Right lung (tissue), 10 donors: Measurements from ENCODE around the gene CFAP47. TPM values are rescaled to one million over a fixed set of nuclear protein-coding genes. Genes with fewer than 3 reads are reported as not detected.
A peak's percentile ranks its signal among the peaks of the same experiment; 100 is the strongest.
"Not testable (repeated sequence)": the region's sequence is repeated elsewhere in the genome, so short reads cannot be mapped to it uniquely, and the experiment has no call there.

Experiments
- DNase-seq, 2 donors: peaks; one replicate each; pipeline ENCODE4 v3.0.0-alpha.2; 2013
- long read RNA-seq, 8 donors: transcript quantifications; one replicate each; lab custom pipeline, GENCODE V29; 2026
- polyA plus RNA-seq, 5 donors: library from polyadenylated mRNA; unstranded; fragments of 120-200 nt; gene quantifications; one replicate each; pipeline versions ENCODE4 v1.2.1 to v1.2.3, GENCODE V29; 2013; ENCODE audit warnings: inconsistent platforms in 1 of 5, low replicate concordance in 1 of 5; ENCODE audit not compliant: insufficient read length in 5 of 5, insufficient read depth in 1 of 5

CFAP47 gene
- 1 to 10 TPM in 4 of 5 donors, under 1 TPM in 1; 0.84 to 4.8 (median 3.0) TPM for polyA plus RNA-seq
- long read RNA-seq, donor 1 = 0 reads
- long read RNA-seq, donor 2 = 0 reads
- long read RNA-seq, donor 3 = 0 reads
- long read RNA-seq, donor 4 = 0 reads
- long read RNA-seq, donor 5 = 0 reads
- long read RNA-seq, donor 6 = 0 reads
- long read RNA-seq, donor 7 = 0 reads
- long read RNA-seq, donor 8 = 0 reads

- peak; percentile 30 to 45 for DNase-seq
Observed at GRCh38 chrX:35919536-35920309, at the start of gene CFAP47. TSS of gene CFAP47 (plus strand) at chrX:35919734. CDS start at chrX:35919800, 66 bp downstream.

- peak; percentile 47 to 54 for DNase-seq
Observed at GRCh38 chrX:35880601-35881000, 38.9 kb upstream of the CFAP47 start.

GRCh38 chrX:35886135-35886534, 33.4 kb upstream of the CFAP47 start:
- DNase-seq = no peak

DNA sequence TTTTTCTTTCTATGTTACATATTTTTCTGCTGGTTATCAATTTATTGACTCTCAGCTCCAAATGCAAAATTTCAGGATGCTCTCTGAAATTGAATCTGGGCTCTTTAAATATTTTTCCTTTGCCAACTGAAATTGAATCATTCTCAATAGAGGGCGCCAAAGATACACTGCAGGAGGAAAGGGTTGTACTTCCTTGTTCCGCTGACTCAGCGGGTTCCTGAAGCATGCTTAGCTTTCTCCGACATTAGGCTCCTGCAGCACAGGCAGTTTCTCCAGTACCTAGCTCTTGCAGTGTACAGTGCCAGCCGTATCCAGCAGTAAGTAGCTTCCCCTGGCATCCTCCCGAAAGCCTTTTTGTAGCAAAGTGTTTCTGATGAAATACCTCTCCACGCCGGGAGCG, 28.8 kb upstream of the CFAP47 start:
- DNase-seq = peak in 1 of 2 donors; percentile 6

DNA sequence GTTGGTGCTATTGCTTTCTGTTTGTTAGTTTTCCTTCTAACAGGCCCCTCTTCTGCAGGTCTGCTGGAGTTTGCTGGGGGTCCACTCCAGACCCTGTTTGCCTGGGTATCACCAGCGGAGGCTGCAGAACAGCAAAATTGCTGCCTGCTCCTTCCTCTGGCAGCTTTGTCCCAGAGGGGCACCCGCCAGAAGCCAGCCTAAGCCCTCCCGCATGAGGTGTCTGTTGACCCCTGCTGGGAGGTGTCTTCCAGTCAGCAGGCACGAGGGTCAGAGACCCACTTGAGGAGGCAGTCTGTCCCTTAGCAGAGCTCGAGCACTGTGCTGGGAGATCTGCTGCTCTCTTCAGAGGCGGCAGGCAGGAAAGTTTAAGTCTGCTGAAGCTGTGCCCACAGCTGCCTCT, 67.3 kb downstream of the CFAP47 start:
- not testable (repeated sequence) for DNase-seq

- DNase-seq = no peak
Observed at GRCh38 chrX:36007207-36007606, 87.7 kb downstream of the CFAP47 start.

- DNase-seq = no peak
Observed at GRCh38 chrX:36019125-36019524, 99.6 kb downstream of the CFAP47 start.

- no peak for DNase-seq
Observed at GRCh38 chrX:36035550-36035949, 116.0 kb downstream of the CFAP47 start.

GRCh38 chrX:36062778-36063177, 143.2 kb downstream of the CFAP47 start:
- no peak for DNase-seq

GRCh38 chrX:36071061-36071460, 151.5 kb downstream of the CFAP47 start:
- no peak for DNase-seq

GRCh38 chrX:36075009-36075408, 155.5 kb downstream of the CFAP47 start:
- not testable (repeated sequence) for DNase-seq

DNA sequence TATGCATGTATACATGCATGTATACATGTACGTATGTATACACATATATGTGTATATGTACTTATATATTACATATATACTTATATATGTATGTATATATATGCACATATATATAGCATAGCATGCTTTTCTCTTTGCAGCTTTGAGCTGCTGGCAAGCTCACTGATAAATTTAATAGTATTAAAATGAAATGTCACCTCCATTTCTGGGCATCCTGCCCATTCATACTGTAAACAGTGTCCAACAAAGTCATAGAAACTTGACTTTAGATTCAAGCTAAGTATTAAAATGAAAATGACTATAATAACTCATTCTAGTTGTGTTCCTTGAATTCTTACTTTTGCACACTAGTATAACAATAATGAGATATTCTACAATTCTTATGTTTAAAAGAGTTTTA, 163.7 kb downstream of the CFAP47 start:
- DNase-seq = peak; percentile 4 to 9

GRCh38 chrX:36087366-36087765, 167.8 kb downstream of the CFAP47 start:
- no peak for DNase-seq

DNA sequence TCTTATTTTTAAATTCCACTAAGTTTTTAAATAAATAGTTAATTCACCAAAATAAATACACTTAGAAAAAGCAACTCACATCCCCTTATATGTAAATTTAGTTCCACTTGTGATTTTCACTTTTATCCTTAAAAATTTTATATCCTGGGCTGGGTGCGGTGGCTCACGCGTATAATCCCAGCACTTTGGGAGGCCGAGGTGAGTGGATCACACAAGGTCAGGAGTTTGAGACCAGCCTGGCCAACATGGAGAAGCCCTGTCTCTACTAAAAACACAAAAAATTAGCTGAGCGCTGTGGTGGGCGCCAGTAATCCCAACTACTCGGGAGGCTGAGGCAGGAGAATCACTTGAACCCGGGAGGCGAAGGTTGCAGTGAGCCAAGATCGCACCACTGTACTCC, 169.4 kb downstream of the CFAP47 start:
- not testable (repeated sequence) for DNase-seq

GRCh38 chrX:36102425-36102824, 182.9 kb downstream of the CFAP47 start:
- no peak for DNase-seq

GRCh38 chrX:36116222-36116621, 196.7 kb downstream of the CFAP47 start:
- DNase-seq = no peak

- no peak for DNase-seq
Observed at GRCh38 chrX:36159254-36159653, 239.7 kb downstream of the CFAP47 start.

DNA sequence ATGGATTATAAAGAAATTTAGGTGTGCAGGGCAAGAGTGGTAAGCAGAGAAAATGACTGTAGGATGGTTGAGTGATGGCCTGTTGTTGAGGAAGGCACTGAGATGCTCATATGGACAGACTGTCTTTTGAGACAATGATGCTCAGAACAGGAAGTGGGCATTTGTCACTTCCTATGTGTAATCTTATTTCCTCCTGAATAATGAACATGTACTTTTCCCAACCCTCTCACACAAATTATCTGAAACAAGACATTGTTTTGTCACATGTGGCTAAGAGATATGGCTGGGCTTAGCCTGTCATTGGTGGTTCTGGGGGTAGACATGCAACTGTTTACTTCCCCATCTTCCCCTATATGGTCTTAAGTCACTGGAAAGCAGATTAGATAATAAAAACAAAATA, 240.5 kb downstream of the CFAP47 start:
- no peak for DNase-seq

DNA sequence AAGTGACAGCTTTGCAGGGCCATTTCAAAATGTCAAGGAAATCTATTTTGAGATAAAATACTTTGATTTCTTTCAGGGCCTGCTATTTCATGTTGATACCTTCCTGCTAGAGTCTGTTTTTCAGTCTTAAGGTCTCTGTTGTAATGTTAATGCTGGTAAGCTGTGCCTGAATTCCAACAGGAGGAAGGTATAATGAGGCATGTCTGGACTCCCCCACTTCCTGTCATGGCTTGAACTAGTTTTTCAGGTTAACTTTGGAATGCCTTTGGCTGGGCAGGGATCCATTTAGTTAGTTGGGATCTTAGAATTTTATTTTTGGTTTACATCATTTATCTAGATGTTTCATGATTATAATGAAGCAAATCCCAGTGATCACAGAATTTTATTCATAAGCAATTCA, 279.0 kb downstream of the CFAP47 start:
- DNase-seq = no peak

DNA sequence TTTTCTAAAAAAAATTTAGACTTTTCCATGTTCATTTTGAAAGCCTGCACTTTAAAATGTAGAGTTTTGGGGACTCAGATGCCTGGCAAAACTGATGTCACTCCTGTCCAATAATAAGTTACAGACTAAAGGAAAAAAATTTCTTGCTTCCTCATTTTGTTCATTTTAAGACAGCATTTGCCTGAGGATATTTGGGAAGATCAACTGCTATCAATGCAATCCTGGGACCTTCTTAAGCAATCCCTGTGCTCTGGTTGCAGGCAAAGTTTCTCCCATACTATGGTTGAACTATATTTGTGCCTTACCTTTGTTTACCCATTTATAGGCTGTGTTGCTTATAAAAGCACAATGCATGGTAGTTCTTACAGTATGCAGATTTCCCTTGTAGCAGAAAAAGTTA, 280.4 kb downstream of the CFAP47 start:
- no peak for DNase-seq

DNA sequence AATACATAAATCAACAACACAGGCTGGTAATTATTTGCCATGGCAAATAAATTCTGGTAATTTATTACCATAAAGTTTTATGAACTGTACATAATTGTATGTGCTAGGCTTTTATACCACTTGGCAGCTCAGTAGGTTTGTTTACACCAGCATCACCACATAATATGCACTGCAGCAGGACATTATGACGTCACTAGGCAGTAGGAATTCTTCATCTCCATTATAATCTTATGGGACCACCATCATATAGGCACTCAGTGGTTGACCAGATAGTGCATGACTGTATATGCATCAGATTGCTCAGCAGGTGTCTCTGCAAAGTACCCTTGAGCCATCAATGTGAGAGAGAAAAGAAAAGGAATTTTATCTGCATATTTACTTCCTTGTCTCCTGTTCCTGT, 295.4 kb downstream of the CFAP47 start:
- no peak for DNase-seq

DNA sequence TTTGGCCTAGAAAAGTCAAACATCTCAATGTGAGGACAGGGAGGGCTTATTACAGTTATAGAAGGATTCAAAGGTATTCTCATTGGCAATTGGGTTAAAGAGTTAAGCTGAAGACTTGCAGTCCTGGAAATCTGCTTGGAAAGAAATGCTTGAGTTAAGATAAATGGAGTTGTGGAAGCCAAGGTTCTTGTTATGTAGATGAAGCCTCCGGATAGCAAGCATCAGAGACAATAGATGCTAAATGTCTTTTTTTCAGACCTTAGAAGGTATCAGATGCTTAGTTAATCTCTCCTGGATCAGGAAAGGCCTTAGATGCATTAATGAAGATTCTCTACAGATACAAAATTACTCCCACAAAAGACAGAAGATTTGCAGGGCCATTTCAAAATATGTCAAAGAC, 299.3 kb downstream of the CFAP47 start:
- DNase-seq = no peak

GRCh38 chrX:36234840-36235528, 315.4 kb downstream of the CFAP47 start:
- not testable (repeated sequence) for DNase-seq
